Central memory CD8-positive, alpha-beta T cell (primary cell): ENCODE data around the gene ZNF710.
"Not testable (repeated sequence)": the region's sequence is repeated elsewhere in the genome, so short reads cannot be mapped to it uniquely, and the experiment has no call there.

Experiments used
- ATAC-seq: fragments of 150-1000 bp; cut with Tn5 transposase; replicated peaks from 2 replicates; pipeline ENCODE4 v1.10.0; 2022; ENCODE audit warnings: mild to moderate bottlenecking, moderate FRiP score, moderate number of reproducible peaks; ENCODE audit not compliant: poor library complexity, severe bottlenecking; ENCODE audit errors: extremely low read depth
- DNase-seq, 2 donors: peaks; one replicate each; pipeline ENCODE4 v3.0.0; 2021; ENCODE audit warnings: low spot score in 2 of 2
- H3K27ac Mint-ChIP-seq: one replicate; pipeline ENCODE4 v1.8.0; 2022; ENCODE audit warnings: low read depth, mild to moderate bottlenecking, moderate library complexity, mixed read lengths
- H3K27me3 Mint-ChIP-seq: one replicate; pipeline ENCODE4 v1.8.0; 2022; ENCODE audit warnings: mixed read lengths
- H3K36me3 Mint-ChIP-seq: one replicate; pipeline ENCODE4 v1.8.0; 2022; ENCODE audit warnings: mild to moderate bottlenecking, moderate library complexity, mixed read lengths; ENCODE audit not compliant: insufficient read depth
- H3K4me1 Mint-ChIP-seq: one replicate; pipeline ENCODE4 v1.8.0; 2022; ENCODE audit warnings: mixed read lengths
- H3K4me3 Mint-ChIP-seq: one replicate; pipeline ENCODE4 v1.8.0; 2022; ENCODE audit warnings: mild to moderate bottlenecking, moderate library complexity, mixed read lengths
- H3K9me3 Mint-ChIP-seq: one replicate; pipeline ENCODE4 v1.8.0; 2022; ENCODE audit warnings: mixed read lengths

ZNF710 gene

GRCh38 chr15:89977836-89978235, 23.3 kb upstream of the ZNF710 start:
- not testable (repeated sequence) for H3K27me3 Mint-ChIP-seq, H3K4me1 Mint-ChIP-seq, H3K9me3 Mint-ChIP-seq, H3K27ac Mint-ChIP-seq, DNase-seq, ATAC-seq, H3K36me3 Mint-ChIP-seq, H3K4me3 Mint-ChIP-seq

- Mint-ChIP-seq H3K27me3 (peaks cover 15% of the 10 kb centered on the region), H3K36me3 (no peaks in the 10 kb centered on the region), H3K4me3 (no peak overlapping the region), H3K27ac (no peak overlapping the region), H3K9me3 (peaks cover 1% of the 10 kb centered on the region), H3K4me1 (no peaks in the 10 kb centered on the region)
- ATAC-seq: no peak
- no peak for DNase-seq
Measured at GRCh38 chr15:89978914-89979313, 22.2 kb upstream of the ZNF710 start.

GRCh38 chr15:89980896-89981295, 20.2 kb upstream of the ZNF710 start:
- H3K4me3 Mint-ChIP-seq: no peak overlapping the region
- DNase-seq: no peak
- H3K4me1 Mint-ChIP-seq: no peaks in the 10 kb centered on the region

GRCh38 chr15:89982315-89983055, 18.6 kb upstream of the ZNF710 start:
- no peak overlapping the region for H3K4me3 Mint-ChIP-seq
- H3K9me3 Mint-ChIP-seq: peaks cover 6% of the 10 kb centered on the region
- DNase-seq (no peak), ATAC-seq (no peak)
- H3K36me3 Mint-ChIP-seq: no peaks in the 10 kb centered on the region
- no peak overlapping the region for H3K27ac Mint-ChIP-seq
- no peaks in the 10 kb centered on the region for H3K4me1 Mint-ChIP-seq
- peaks cover 22% of the 10 kb centered on the region for H3K27me3 Mint-ChIP-seq

More at GRCh38 chr15:89980896-89981295, 20.2 kb upstream of the ZNF710 start:
- H3K36me3 Mint-ChIP-seq: no peaks in the 10 kb centered on the region
- ATAC-seq: no peak
- H3K27ac Mint-ChIP-seq: no peak overlapping the region
- H3K9me3 Mint-ChIP-seq: peaks cover 6% of the 10 kb centered on the region
- H3K27me3 Mint-ChIP-seq: peaks cover 22% of the 10 kb centered on the region

GRCh38 chr15:89984001-89984400, 17.1 kb upstream of the ZNF710 start:
- Mint-ChIP-seq H3K4me1 (no peaks in the 10 kb centered on the region), H3K4me3 (no peak overlapping the region), H3K36me3 (no peaks in the 10 kb centered on the region), H3K9me3 (peaks cover 6% of the 10 kb centered on the region), H3K27me3 (peaks cover 22% of the 10 kb centered on the region), H3K27ac (no peak overlapping the region)
- no peak for ATAC-seq
- DNase-seq: no peak

- H3K4me1 Mint-ChIP-seq: no peaks in the 10 kb centered on the region
- peaks cover 22% of the 10 kb centered on the region for H3K27me3 Mint-ChIP-seq
- H3K4me3 Mint-ChIP-seq: no peak overlapping the region
- ATAC-seq: no peak
- H3K9me3 Mint-ChIP-seq: peaks cover 6% of the 10 kb centered on the region
- DNase-seq: no peak
- H3K36me3 Mint-ChIP-seq: no peaks in the 10 kb centered on the region
- H3K27ac Mint-ChIP-seq: no peak overlapping the region
Measured at GRCh38 chr15:89984421-89985010, 16.6 kb upstream of the ZNF710 start.

- H3K36me3 Mint-ChIP-seq: no peaks in the 10 kb centered on the region
- H3K9me3 Mint-ChIP-seq: peaks cover 6% of the 10 kb centered on the region
- H3K27me3 Mint-ChIP-seq: peaks cover 22% of the 10 kb centered on the region
- no peak overlapping the region for H3K4me3 Mint-ChIP-seq
- no peaks in the 10 kb centered on the region for H3K4me1 Mint-ChIP-seq
- ATAC-seq: no peak
- no peak overlapping the region for H3K27ac Mint-ChIP-seq
- DNase-seq: no peak
Measured at GRCh38 chr15:89985111-89985510, 16.0 kb upstream of the ZNF710 start.

- H3K4me3 Mint-ChIP-seq: no peak overlapping the region
- no peaks in the 10 kb centered on the region for H3K9me3 Mint-ChIP-seq
- no peak for ATAC-seq
- DNase-seq: no peak
- no peak overlapping the region for H3K27ac Mint-ChIP-seq
- no peaks in the 10 kb centered on the region for H3K4me1 Mint-ChIP-seq
- H3K27me3 Mint-ChIP-seq: no peaks in the 10 kb centered on the region
- H3K36me3 Mint-ChIP-seq: no peaks in the 10 kb centered on the region
Measured at GRCh38 chr15:89991312-89991711, 9.8 kb upstream of the ZNF710 start.

- H3K27ac Mint-ChIP-seq: no peak overlapping the region
- DNase-seq: no peak
- no peaks in the 10 kb centered on the region for H3K27me3 Mint-ChIP-seq
- no peaks in the 10 kb centered on the region for H3K4me1 Mint-ChIP-seq
- ATAC-seq: no peak
- H3K36me3 Mint-ChIP-seq: no peaks in the 10 kb centered on the region
- H3K4me3 Mint-ChIP-seq: no peak overlapping the region
- H3K9me3 Mint-ChIP-seq: no peaks in the 10 kb centered on the region
Measured at GRCh38 chr15:89993349-89993748, 7.8 kb upstream of the ZNF710 start.

- no peak overlapping the region for H3K27ac Mint-ChIP-seq
- H3K27me3 Mint-ChIP-seq: no peaks in the 10 kb centered on the region
- no peak overlapping the region for H3K4me3 Mint-ChIP-seq
- H3K4me1 Mint-ChIP-seq: peaks cover 24% of the 10 kb centered on the region
- no peak for ATAC-seq
- no peak for DNase-seq
- H3K9me3 Mint-ChIP-seq: no peaks in the 10 kb centered on the region
- peaks cover 12% of the 10 kb centered on the region for H3K36me3 Mint-ChIP-seq
Measured at GRCh38 chr15:89997079-89997478, 4.0 kb upstream of the ZNF710 start.

GRCh38 chr15:89998141-89998661, 2.9 kb upstream of the ZNF710 start:
- H3K27ac Mint-ChIP-seq: no peak overlapping the region
- no peak overlapping the region for H3K4me3 Mint-ChIP-seq
- ATAC-seq (no peak), DNase-seq (no peak)
- H3K36me3 Mint-ChIP-seq: peaks cover 16% of the 10 kb centered on the region
- no peaks in the 10 kb centered on the region for H3K9me3 Mint-ChIP-seq
- H3K27me3 Mint-ChIP-seq: no peaks in the 10 kb centered on the region
- H3K4me1 Mint-ChIP-seq: peaks cover 33% of the 10 kb centered on the region

- no peaks in the 10 kb centered on the region for H3K27me3 Mint-ChIP-seq
- DNase-seq (no peak), ATAC-seq (no peak)
- H3K9me3 Mint-ChIP-seq: no peaks in the 10 kb centered on the region
- peak overlapping the region; percentile 19 for H3K4me3 Mint-ChIP-seq
- H3K4me1 Mint-ChIP-seq: peaks cover 42% of the 10 kb centered on the region
- peak overlapping the region; percentile 55 for H3K27ac Mint-ChIP-seq
- peaks cover 16% of the 10 kb centered on the region for H3K36me3 Mint-ChIP-seq
Measured at GRCh38 chr15:89998923-89999675, 2.0 kb upstream of the ZNF710 start.
